Fibroblast of peridontal ligament (primary cell): Measurements from ENCODE around the gene TBC1D16.
"Not testable (repeated sequence)": the region's sequence is repeated elsewhere in the genome, so short reads cannot be mapped to it uniquely, and the experiment has no call there.

Experiments
- DNase-seq: peaks from one replicate; pipeline ENCODE4 v3.0.0-alpha.2; 2010; ENCODE audit errors: extremely low read depth

TBC1D16 gene

GRCh38 chr17:79913896-79914812 lies 121.5 kb downstream of the TBC1D16 start:
- no peak for DNase-seq

DNA sequence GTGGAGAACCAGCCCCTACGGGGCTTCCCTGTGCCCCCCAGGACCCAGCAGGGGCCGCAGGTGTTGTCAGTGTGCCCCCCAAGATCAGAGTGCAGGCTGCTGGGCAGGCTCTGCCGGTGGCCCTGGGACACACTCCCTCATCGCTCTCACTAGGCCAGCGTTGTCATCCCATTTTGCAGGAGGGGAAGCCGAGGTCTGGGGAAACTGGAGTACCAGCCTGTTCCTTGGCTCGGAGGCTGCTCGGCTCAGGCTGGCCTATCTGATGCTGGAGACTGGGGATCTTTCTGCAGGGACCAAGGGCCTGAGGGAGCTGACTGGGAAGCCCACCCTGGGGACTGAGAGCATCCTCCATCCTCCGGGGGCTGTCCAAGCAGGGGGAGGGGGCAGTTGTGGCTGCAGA lies 122.2 kb downstream of the TBC1D16 start:
- DNase-seq: no peak

DNA sequence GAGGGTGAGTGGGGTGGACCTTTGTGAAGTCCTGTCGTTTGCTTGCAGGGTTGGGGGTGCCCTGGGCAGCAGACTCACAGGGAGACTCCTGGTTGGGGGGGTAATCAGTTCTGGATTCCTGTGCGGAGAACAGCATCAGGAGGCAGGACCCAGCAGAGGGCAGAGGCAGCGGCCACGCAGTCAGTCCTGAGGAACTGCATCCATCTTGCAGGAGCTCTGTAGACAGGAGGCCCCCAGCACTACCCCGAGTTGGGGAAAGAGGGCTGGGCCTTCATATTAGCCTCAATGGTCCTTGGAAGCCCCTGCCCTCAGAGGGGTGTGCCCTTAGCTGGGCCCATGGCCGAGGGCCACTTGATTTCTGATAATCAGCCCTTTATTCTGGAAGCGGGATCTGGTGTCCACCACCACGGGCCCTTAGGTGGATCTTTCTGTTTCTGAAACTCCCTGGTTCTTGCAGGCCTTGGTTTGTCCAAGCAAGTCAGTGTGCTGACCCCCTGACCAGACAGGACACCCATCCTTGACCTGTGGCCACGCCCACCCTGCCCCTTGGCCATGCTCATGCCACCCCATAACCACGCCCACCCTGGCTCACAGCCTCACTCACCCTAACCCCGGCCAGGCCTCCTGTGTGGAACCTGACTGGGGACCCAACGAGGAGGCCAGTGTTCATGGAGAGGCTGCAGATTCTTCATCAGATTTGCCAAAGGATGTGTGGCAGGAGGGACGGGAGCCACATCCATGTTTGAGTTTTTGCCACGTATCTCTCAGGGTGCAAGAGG lies 122.9 kb downstream of the TBC1D16 start:
- DNase-seq: no peak

DNA sequence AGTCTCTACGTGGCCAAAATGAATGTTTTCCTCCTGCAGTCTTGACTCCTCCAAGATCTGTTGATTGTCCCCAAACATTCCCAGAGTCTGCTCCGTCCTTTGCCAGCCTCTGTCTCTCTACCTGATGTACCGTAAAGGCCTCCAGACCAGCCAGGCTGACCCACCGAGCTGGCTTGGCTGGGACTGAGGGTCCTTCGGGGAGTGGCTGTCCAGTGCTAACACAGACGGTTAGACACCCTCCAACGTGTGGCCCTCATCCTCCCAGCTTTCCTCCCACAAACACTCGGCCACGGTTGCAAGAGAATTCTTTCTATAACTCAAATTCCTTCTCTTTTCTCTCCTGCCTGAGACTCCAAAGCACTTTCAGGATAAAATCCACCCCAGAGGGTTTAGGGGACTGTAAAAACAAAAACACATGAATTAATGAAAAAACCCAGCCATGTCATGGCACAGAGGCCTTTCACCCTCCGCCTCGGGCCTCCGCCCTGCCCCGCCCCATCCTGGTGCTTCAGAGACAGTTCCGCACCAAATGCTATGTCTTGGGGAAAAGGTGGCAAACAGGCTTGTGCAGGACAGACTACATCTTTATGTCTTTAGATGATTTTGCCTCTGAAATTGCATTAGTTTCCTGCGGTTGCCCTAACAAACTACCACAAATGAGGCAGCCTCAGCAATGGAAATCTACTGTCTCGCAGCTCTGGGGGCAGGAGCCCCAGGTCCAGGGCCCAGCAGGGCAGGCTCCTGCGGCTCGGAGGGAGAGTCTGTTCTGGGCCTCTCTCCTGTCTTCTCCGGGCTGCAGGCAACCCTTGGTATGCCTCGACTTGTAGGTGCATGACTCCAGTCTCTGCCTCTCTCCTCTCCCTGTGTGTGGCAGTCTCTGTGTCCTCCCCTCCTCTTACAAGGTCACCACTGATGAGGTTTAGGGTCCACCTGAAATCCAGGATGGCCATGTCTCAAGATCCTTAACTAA lies 124.0 kb downstream of the TBC1D16 start:
- no peak for DNase-seq

DNA sequence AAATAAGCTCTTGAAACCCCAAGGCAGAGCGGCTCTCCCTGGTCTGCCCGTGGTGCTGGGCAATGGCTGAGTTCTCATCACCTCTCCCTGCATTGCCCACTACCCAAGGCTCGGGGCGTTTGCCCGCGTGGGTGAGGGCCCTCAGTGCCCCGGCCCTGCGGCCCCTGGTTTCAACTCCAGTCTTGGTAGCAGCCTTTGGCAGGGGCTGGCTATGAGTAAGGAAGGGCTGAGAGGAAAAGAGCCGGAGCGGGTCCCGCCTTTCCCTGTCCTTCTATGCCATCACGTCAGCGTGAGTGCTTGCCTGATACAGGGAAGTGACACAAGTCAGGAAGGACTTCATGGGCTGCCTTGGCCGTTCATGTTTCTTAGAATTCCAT lies 124.7 kb downstream of the TBC1D16 start:
- no peak for DNase-seq

GRCh38 chr17:79909121-79909520 lies 126.6 kb downstream of the TBC1D16 start:
- DNase-seq: no peak

DNA sequence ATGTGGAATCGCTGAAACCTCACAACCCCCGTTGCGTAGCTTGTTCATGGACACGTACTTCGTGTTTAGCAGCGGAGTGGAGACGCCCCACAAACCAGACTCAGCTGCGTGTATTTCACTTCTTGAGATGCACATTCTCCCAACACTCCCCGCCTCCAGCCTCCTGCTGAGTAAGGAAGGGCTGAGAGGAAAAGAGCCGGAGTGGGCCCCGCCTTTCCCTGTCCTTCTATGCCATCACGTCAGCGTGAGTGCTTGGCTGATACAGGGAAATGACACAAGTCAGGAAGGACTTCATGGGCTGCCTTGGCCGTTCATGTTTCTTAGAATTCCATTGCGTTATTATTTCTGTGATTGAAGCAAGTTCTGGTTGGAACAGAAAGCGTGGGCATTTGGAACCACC lies 127.8 kb downstream of the TBC1D16 start:
- DNase-seq: no peak

DNA sequence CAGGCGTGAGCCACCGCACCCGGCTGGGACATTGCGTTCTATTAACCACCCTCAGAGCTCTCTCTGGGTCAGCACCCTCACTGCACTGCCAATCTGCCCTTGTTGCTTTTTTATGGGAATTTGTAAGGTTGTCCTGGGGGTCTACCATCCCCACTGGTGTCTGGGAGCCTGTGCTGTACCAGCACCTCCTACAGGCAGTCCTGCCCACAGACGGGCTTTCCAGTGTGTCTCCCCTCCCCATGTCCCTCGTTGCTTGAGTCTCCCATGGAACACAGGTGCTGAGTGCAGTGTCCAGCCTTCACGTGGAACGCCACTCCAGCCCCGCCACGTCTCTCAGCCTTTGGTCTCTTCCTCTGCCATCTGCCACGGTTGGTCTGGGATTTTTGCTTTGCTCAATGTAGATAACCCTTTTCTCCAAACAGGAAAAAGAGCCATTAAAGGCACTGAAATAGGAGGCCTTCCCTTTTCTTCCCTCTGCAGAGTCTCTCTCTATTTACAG lies 128.4 kb downstream of the TBC1D16 start:
- DNase-seq: no peak

- no peak for DNase-seq
Measured at GRCh38 chr17:79905832-79906231, 129.8 kb downstream of the TBC1D16 start.

GRCh38 chr17:79904865-79905264 lies 130.8 kb downstream of the TBC1D16 start:
- DNase-seq: no peak

- no peak for DNase-seq
Measured at GRCh38 chr17:79902146-79902791, 133.4 kb downstream of the TBC1D16 start.

DNA sequence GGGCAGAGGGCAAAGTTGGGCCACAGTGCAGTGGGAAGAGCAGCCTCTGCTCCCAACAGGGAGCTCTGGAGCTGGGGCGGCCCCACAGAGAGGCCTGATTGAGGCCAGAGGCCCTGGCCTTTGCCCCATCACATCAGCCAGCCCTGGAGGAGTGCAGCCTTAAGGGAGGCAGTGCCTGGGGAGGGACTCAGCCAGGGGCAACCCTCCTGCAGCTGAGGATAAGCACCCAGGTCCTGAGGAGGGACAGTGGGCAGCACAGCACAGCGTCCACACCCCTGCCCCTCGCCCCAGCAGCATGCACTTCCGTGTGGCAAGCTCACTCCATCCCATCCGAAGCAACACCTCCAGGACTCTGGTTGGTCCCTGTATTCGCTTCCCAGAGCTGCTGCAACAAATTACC lies 134.5 kb downstream of the TBC1D16 start:
- DNase-seq: no peak

DNA sequence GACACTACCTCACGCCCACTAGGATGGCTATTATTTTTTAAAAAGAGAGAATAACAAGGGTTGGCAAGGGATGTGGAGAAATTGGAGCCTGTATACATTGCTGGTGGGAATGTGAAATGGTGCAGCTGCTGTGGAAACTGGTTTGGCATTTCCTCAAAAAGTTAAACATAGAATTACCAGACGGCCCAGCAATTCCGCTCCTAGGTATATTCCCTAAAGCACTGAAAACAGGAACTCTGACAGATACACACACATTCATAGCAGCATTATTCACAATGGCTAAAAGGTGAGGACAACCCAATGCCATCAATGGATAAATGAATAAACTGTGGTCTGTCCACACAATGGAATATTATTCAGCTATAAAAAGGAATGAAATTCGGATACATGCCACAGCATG lies 136.1 kb downstream of the TBC1D16 start:
- DNase-seq: no peak

DNA sequence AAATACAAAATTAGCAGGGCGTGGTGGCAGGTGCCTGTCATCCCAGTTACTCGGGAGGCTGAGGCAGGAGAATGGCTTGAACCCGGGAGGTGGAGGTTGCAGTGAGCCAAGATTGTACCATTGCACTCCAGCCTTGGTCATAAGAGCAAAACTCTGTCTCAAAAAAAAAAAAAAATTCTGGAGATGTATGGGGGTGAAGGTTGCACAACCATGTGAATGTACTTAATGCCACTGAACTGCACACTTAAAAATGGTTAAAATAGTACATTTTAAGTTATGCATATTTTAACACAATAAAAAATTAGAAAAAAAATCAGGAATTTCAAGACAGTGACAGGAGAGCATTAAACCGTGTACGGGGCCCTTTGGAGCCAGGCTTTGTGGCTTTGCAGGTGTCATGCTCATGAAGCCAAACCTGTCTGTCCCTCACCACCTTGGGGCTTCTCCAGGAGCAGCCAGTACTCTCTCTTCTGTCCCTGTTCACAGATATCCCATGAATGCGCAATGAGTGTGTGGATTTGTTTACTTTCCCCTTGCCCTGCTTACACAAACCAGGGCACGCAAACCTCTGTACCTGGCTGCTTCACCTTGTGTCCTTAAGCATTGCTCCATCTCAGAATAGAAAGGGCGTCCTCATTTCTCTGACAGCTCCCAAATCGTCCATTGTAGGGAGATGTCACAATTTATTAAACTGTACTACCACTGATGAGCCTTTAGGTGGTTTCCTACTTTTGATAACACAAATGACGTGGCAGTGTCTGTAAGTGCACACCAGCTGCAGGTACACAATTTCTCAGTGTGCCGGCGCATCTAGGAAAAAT lies 138.2 kb downstream of the TBC1D16 start:
- DNase-seq: no peak

DNA sequence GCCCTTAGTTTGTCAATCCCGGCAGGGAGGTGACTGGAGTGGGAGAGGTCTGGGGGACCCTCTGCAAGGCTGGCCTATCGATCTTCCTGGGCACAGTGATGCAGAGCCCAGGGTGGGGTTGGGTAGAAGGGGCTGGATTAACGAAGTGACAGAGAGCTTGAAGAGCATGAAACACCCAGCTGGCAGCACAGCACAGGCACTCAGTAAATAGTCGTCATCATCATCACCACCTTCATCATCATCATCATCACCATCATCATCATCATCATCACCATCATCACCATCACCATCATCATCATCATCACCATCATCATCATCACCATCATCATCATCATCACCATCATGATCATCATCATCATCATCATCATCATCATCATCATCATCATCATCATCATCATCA lies 142.2 kb downstream of the TBC1D16 start:
- not testable (repeated sequence) for DNase-seq

GRCh38 chr17:79892457-79893241 lies 143.0 kb downstream of the TBC1D16 start:
- DNase-seq: no peak

DNA sequence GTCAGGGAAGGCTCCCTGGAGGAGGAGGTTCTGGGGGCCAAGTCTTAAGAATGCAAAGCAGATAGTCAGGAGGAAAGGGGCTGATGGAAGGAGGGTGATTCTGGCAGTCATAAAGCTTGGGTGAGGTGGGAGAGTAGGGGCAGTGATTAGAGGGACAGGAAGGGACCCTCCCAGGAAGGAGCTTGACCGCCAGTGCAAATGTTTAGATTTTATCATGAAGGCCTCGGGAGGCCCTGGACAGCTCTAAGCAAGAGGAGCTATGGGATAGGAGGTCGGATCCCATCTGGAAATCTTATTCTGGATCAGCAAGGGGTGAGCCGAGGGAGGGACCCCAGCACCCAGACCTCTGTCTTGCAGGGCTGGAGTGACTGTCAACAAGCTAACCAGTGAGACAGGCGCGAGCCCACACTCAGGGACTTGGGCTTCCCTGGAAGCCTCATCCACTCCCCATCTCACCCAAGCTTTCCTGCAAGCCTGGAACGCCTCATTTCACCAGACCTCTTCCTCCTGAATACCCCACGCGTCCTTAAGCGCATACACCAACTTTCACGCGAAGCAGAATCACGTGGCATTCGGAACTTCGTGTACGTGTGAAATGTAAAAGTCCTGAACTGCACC lies 144.4 kb downstream of the TBC1D16 start:
- DNase-seq: no peak

- DNase-seq: no peak
Measured at GRCh38 chr17:79890706-79891105, 145.0 kb downstream of the TBC1D16 start.
